Mesendoderm (in vitro differentiated cells): ENCODE results near the gene CILP.

Experiments used
- DNase-seq: peaks from one replicate; pipeline ENCODE4 v3.0.0; 2013
- H2AK5ac ChIP-seq: 2 replicates; pipeline ENCODE4 v1.6.1; 2013; ENCODE audit warnings: low read length, inconsistent platforms
- H2BK120ac ChIP-seq: 2 replicates; pipeline ENCODE4 v1.6.1; 2013; ENCODE audit warnings: low read depth, mild to moderate bottlenecking, low read length, moderate library complexity, mixed read lengths
- H2BK15ac ChIP-seq: replicated peaks from 2 replicates; pipeline ENCODE4 v1.6.1; 2013; ENCODE audit warnings: low read depth, mild to moderate bottlenecking, moderate library complexity
- H2BK5ac ChIP-seq: 2 replicates; pipeline ENCODE4 v1.6.1; 2013; ENCODE audit warnings: low read length, inconsistent platforms
- H3K18ac ChIP-seq: 2 replicates; pipeline ENCODE4 v1.6.1; 2013; ENCODE audit warnings: mild to moderate bottlenecking, low read length, mixed read lengths
- H3K23ac ChIP-seq: one replicate; pipeline ENCODE4 v1.6.1; 2013; ENCODE audit warnings: low read length
- H3K27ac ChIP-seq: 2 replicates; pipeline ENCODE4 v1.5.1; 2013; ENCODE audit warnings: low read depth, mild to moderate bottlenecking, inconsistent platforms, low read length, moderate library complexity
- H3K27me3 ChIP-seq: 2 replicates; pipeline ENCODE4 v1.6.1; 2013; ENCODE audit warnings: low read length, control low read depth, mild to moderate bottlenecking, inconsistent platforms; ENCODE audit not compliant: insufficient read depth, poor library complexity
- H3K36me3 ChIP-seq: 2 replicates; pipeline ENCODE4 v1.6.1; 2013; ENCODE audit warnings: low read length, inconsistent platforms; ENCODE audit not compliant: control insufficient read depth, insufficient read depth
- H3K4ac ChIP-seq: one replicate; pipeline ENCODE4 v1.6.1; 2013; ENCODE audit warnings: low read depth, mild to moderate bottlenecking, low read length, moderate library complexity
- H3K4me1 ChIP-seq: 2 replicates; pipeline ENCODE4 v1.6.1; 2013; ENCODE audit warnings: low read depth, low read length, inconsistent platforms; ENCODE audit not compliant: control insufficient read depth
- H3K4me2 ChIP-seq: 2 replicates; pipeline ENCODE4 v1.6.1; 2013; ENCODE audit warnings: low read length
- H3K4me3 ChIP-seq: 2 replicates; pipeline ENCODE4 v1.5.1; 2013; ENCODE audit warnings: mild to moderate bottlenecking, low read length
- H3K56ac ChIP-seq: one replicate; pipeline ENCODE4 v1.6.1; 2013; ENCODE audit warnings: low read length
- H3K79me1 ChIP-seq: 2 replicates; pipeline ENCODE4 v1.6.1; 2013; ENCODE audit warnings: low read length, inconsistent platforms
- H3K79me2 ChIP-seq: 2 replicates; pipeline ENCODE4 v1.6.1; 2013; ENCODE audit warnings: mild to moderate bottlenecking, low read length; ENCODE audit not compliant: control insufficient read depth, insufficient read depth
- H3K9ac ChIP-seq: 2 replicates; pipeline ENCODE4 v1.6.1; 2013; ENCODE audit warnings: low read length, inconsistent platforms
- H4K5ac ChIP-seq: one replicate; pipeline ENCODE4 v1.6.1; 2013; ENCODE audit warnings: low read length
- H4K8ac ChIP-seq: one replicate; pipeline ENCODE4 v1.6.1; 2013; ENCODE audit warnings: low read depth, mild to moderate bottlenecking, control low read depth, low read length, moderate library complexity
- WGBS: extraction: QIAGEN DNeasy Blood & Tissue Kit; methylation state at CpG from one replicate; pipeline ENCODE4 v1.1.7; 2013; ENCODE audit warnings: low lambda C conversion rate, missing lambda C conversion rate; ENCODE audit not compliant: insufficient coverage; ENCODE audit errors: extremely low coverage; 5-methylcytosine and 5-hydroxymethylcytosine counted together

The CILP gene

GRCh38 chr15:65207280-65207840, 3.9 kb downstream of the CILP start:
- H3K79me1 ChIP-seq = no peaks in the 10 kb centered on the region
- peaks cover 7% of the 10 kb centered on the region for H3K4me1 ChIP-seq
- no peak overlapping the region for H3K56ac ChIP-seq
- no peak overlapping the region for H4K5ac ChIP-seq
- H3K36me3 ChIP-seq = no peaks in the 10 kb centered on the region
- no peak for DNase-seq
- H3K4ac ChIP-seq = no peak overlapping the region
- no peak overlapping the region for H3K9ac ChIP-seq
- no peak overlapping the region for H3K18ac ChIP-seq
- H2BK5ac ChIP-seq = no peak overlapping the region
- no peak overlapping the region for H4K8ac ChIP-seq
- H3K79me2 ChIP-seq = no peaks in the 10 kb centered on the region
- H3K27ac ChIP-seq = no peak overlapping the region
- no peak overlapping the region for H2BK120ac ChIP-seq
- H3K4me3 ChIP-seq = no peak overlapping the region
- H2BK15ac ChIP-seq = no peak overlapping the region
- no peak overlapping the region for H3K4me2 ChIP-seq
- H3K23ac ChIP-seq = no peak overlapping the region
- no peak overlapping the region for H2AK5ac ChIP-seq
- H3K27me3 ChIP-seq = no peaks in the 10 kb centered on the region
- no CpG with 5 or more reads among the region's 6 CpGs for WGBS

- Histone ChIP-seq H4K8ac (no peak overlapping the region), H2BK5ac (no peak overlapping the region), H2BK15ac (no peak overlapping the region), H3K18ac (no peak overlapping the region), H3K56ac (no peak overlapping the region), H3K27me3 (no peaks in the 10 kb centered on the region), H3K4ac (no peak overlapping the region), H3K4me2 (no peak overlapping the region), H3K79me1 (no peaks in the 10 kb centered on the region), H3K23ac (no peak overlapping the region), H3K79me2 (no peaks in the 10 kb centered on the region), H4K5ac (no peak overlapping the region), H3K4me3 (no peak overlapping the region), H3K36me3 (no peaks in the 10 kb centered on the region), H2BK120ac (no peak overlapping the region), H2AK5ac (no peak overlapping the region), H3K9ac (no peak overlapping the region), H3K27ac (no peak overlapping the region), H3K4me1 (peaks cover 3% of the 10 kb centered on the region)
- WGBS = no CpG with 5 or more reads among the region's 20 CpGs
- no peak for DNase-seq
These were observed 4.5 kb downstream of the CILP start for GRCh38 chr15:65206750-65207149.

GRCh38 chr15:65204931-65205660, 6.2 kb downstream of the CILP start:
- Histone ChIP-seq H3K79me2 (no peaks in the 10 kb centered on the region), H2BK120ac (no peak overlapping the region), H3K27me3 (no peaks in the 10 kb centered on the region), H3K9ac (no peak overlapping the region), H3K4me3 (no peak overlapping the region), H4K5ac (no peak overlapping the region), H3K27ac (no peak overlapping the region), H3K56ac (no peak overlapping the region), H2AK5ac (no peak overlapping the region), H3K79me1 (no peaks in the 10 kb centered on the region), H3K4me2 (no peak overlapping the region), H3K4me1 (peaks cover 2% of the 10 kb centered on the region), H3K18ac (no peak overlapping the region), H2BK15ac (no peak overlapping the region), H2BK5ac (no peak overlapping the region), H3K4ac (no peak overlapping the region), H3K23ac (no peak overlapping the region), H4K8ac (no peak overlapping the region), H3K36me3 (no peaks in the 10 kb centered on the region)
- WGBS = no CpG with 5 or more reads among the region's 12 CpGs
- no peak for DNase-seq

GRCh38 chr15:65204236-65204930, 6.9 kb downstream of the CILP start:
- Histone ChIP-seq H3K79me1 (no peaks in the 10 kb centered on the region), H3K4me1 (peaks cover 2% of the 10 kb centered on the region), H3K18ac (no peak overlapping the region), H3K27ac (no peak overlapping the region), H4K8ac (no peak overlapping the region), H2BK120ac (no peak overlapping the region), H3K56ac (no peak overlapping the region), H3K4ac (no peak overlapping the region), H3K27me3 (no peaks in the 10 kb centered on the region), H3K9ac (no peak overlapping the region), H3K23ac (no peak overlapping the region), H2BK15ac (no peak overlapping the region), H3K4me3 (no peak overlapping the region), H3K36me3 (no peaks in the 10 kb centered on the region), H3K4me2 (no peak overlapping the region), H2BK5ac (no peak overlapping the region), H4K5ac (no peak overlapping the region), H2AK5ac (no peak overlapping the region), H3K79me2 (no peaks in the 10 kb centered on the region)
- peak; percentile 42 for DNase-seq
- WGBS = no CpG with 5 or more reads among the region's 6 CpGs

GRCh38 chr15:65201918-65202317, 9.4 kb downstream of the CILP start:
- Histone ChIP-seq H3K4me1 (no peaks in the 10 kb centered on the region), H2AK5ac (no peak overlapping the region), H3K4ac (no peak overlapping the region), H3K9ac (no peak overlapping the region), H3K56ac (no peak overlapping the region), H2BK15ac (no peak overlapping the region), H2BK5ac (no peak overlapping the region), H3K18ac (no peak overlapping the region), H3K23ac (no peak overlapping the region), H4K5ac (no peak overlapping the region), H3K79me1 (no peaks in the 10 kb centered on the region), H3K4me3 (no peak overlapping the region), H2BK120ac (no peak overlapping the region), H3K36me3 (no peaks in the 10 kb centered on the region), H3K27me3 (no peaks in the 10 kb centered on the region), H3K27ac (no peak overlapping the region), H4K8ac (no peak overlapping the region), H3K79me2 (no peaks in the 10 kb centered on the region), H3K4me2 (no peak overlapping the region)
- WGBS = no CpG with 5 or more reads among the region's 1 CpG
- DNase-seq = no peak
